ENCODE data around the gene ADAMTS14. TPM values are rescaled to one million over a fixed set of nuclear protein-coding genes. Genes with fewer than 3 reads are reported as not detected.

ADAMTS14 gene
- total RNA-seq, 1 experiment from 2014 or later: not detected

GRCh38 chr10:70756700-70757360 is 84.5 kb downstream of the ADAMTS14 start:
- intact Hi-C loops (cut with micrococcal nuclease; ENCODE audit: unreplicated experiment): loop anchor here (10.0 kb wide), 1 partner anchor 322 kb away; no protein-coding TSS in a partner anchor
- BruUV-seq (replicated peaks): no TSS peak
- Histone ChIP-seq H3K4me3 (ENCODE audit: low read depth, low read length) (no peak overlapping the region), H3K27me3 (replicated peaks; ENCODE audit: control insufficient read depth, insufficient read depth, low read length) (no peaks in the 10 kb centered on the region), H3K4me1 (0 out of 2 replicates have a peak, but pooled peaks cover 5% of the 10 kb centered on the region), H3K9me3 (no peaks in the 10 kb centered on the region), H3K36me3 (ENCODE audit: control insufficient read depth, insufficient read depth, low read length) (no peaks in the 10 kb centered on the region)
- Mint-ChIP-seq H3K36me3 (ENCODE audit: insufficient read depth, unreplicated experiment) (no peaks in the 10 kb centered on the region), H3K4me1 (ENCODE audit: low read depth, unreplicated experiment) (peaks cover 13% of the 10 kb centered on the region), H3K4me3 (ENCODE audit: unreplicated experiment) (no peak overlapping the region), H3K27ac (ENCODE audit: unreplicated experiment) (no peak overlapping the region), H3K9me3 (ENCODE audit: unreplicated experiment) (no peaks in the 10 kb centered on the region), H3K27me3 (ENCODE audit: insufficient read depth, unreplicated experiment) (no peaks in the 10 kb centered on the region)
- TF ChIP-seq CTCF (IDR thresholded peaks at IDR 0.05; ENCODE audit: insufficient read depth in 1 of 2, low read depth in 1 of 2, low read length in 1 of 2, severe bottlenecking in 1 of 2, unreplicated experiment in 1 of 2): no peak
- ChIA-PET POLR2A (no interaction called here), CTCF (no interaction called here)
- DNase-seq: no peak

GRCh38 chr10:70757856-70758255 is 85.5 kb downstream of the ADAMTS14 start:
- 0 out of 2 replicates have a peak, but pooled peaks cover 5% of the 10 kb centered on the region for H3K4me1 ChIP-seq
- no peak for DNase-seq
- no peak overlapping the region for H3K4me3 ChIP-seq (ENCODE audit: low read depth, low read length)
- Mint-ChIP-seq H3K27ac (ENCODE audit: unreplicated experiment) (no peak overlapping the region), H3K9me3 (ENCODE audit: unreplicated experiment) (no peaks in the 10 kb centered on the region), H3K27me3 (ENCODE audit: insufficient read depth, unreplicated experiment) (no peaks in the 10 kb centered on the region), H3K4me3 (ENCODE audit: unreplicated experiment) (no peak overlapping the region), H3K36me3 (ENCODE audit: insufficient read depth, unreplicated experiment) (no peaks in the 10 kb centered on the region), H3K4me1 (ENCODE audit: low read depth, unreplicated experiment) (peaks cover 13% of the 10 kb centered on the region)
- no peaks in the 10 kb centered on the region for H3K9me3 ChIP-seq
- H3K27me3 ChIP-seq (replicated peaks; ENCODE audit: control insufficient read depth, insufficient read depth, low read length): no peaks in the 10 kb centered on the region
- no TSS peak for BruUV-seq (replicated peaks)
- ChIA-PET CTCF (no interaction called here), POLR2A (no interaction called here)
- no peaks in the 10 kb centered on the region for H3K36me3 ChIP-seq (ENCODE audit: control insufficient read depth, insufficient read depth, low read length)
- intact Hi-C loops (cut with micrococcal nuclease; ENCODE audit: unreplicated experiment): loop anchor here (2.0 to 10.0 kb wide), 2 partner anchors 199 to 323 kb away; no protein-coding TSS in a partner anchor
- TF ChIP-seq CTCF (IDR thresholded peaks at IDR 0.05; ENCODE audit: insufficient read depth in 1 of 2, low read depth in 1 of 2, low read length in 1 of 2, severe bottlenecking in 1 of 2, unreplicated experiment in 1 of 2): no peak

DNA sequence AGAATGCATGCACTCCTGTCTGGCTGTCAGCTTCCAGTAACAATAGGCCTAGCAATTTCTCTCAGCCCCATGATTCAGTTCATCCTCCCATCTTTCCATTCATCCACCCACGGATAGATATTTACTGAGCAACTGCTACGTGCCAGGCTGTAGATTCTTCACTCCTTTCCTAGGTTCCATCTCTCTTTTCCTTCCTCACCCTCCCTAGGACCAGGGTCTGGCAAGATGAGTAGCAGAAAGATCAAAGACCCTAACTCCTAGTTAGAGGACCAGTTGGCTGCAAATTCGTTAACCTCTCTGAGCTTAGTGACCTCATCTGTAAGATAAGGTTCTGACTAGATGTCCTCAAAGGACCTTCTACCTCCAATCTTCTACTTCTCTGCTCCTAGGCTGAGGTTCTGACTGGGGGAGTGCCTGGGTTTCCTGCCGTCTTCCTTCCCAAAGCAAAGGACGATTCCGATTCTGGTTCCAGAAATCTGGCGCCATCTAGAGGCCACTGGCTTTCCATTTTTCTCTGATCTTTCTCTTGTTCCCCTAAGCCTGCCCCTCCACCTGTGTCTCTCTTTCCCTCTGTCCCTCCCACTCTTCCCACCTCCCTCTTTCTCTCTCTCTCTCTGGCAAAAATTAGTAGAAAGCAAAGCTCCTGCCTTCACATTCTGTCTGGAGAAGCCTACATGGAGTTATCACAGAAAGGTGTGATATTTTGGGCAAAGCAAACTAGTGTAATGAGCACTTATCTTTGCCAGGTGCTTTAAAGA is 86.6 kb downstream of the ADAMTS14 start:
- TF ChIP-seq CTCF (IDR thresholded peaks at IDR 0.05; ENCODE audit: insufficient read depth in 1 of 2, low read depth in 1 of 2, low read length in 1 of 2, severe bottlenecking in 1 of 2, unreplicated experiment in 1 of 2): peak; percentile 94 to 96
- Mint-ChIP-seq H3K9me3 (ENCODE audit: unreplicated experiment) (no peaks in the 10 kb centered on the region), H3K27me3 (ENCODE audit: insufficient read depth, unreplicated experiment) (no peaks in the 10 kb centered on the region), H3K27ac (ENCODE audit: unreplicated experiment) (no peak overlapping the region), H3K36me3 (ENCODE audit: insufficient read depth, unreplicated experiment) (no peaks in the 10 kb centered on the region), H3K4me1 (ENCODE audit: low read depth, unreplicated experiment) (peaks cover 13% of the 10 kb centered on the region), H3K4me3 (ENCODE audit: unreplicated experiment) (no peak overlapping the region)
- Histone ChIP-seq H3K4me1 (0 out of 2 replicates have a peak, but pooled peaks cover 5% of the 10 kb centered on the region), H3K36me3 (ENCODE audit: control insufficient read depth, insufficient read depth, low read length) (no peaks in the 10 kb centered on the region), H3K4me3 (ENCODE audit: low read depth, low read length) (no peak overlapping the region), H3K27me3 (replicated peaks; ENCODE audit: control insufficient read depth, insufficient read depth, low read length) (no peaks in the 10 kb centered on the region), H3K9me3 (no peaks in the 10 kb centered on the region)
- ChIA-PET CTCF (interaction anchor here (0.6 to 1.3 kb wide), 4 partner anchors 17 to 328 kb away, joined by 3 to 4 read pairs (median 3); no protein-coding TSS in a partner anchor), POLR2A (interaction anchor here (0.6 kb wide), 1 partner anchor 208 kb away, joined by 7 read pairs; no protein-coding TSS in a partner anchor)
- intact Hi-C loops (cut with micrococcal nuclease; ENCODE audit: unreplicated experiment): loop anchor here (1.0 to 10.0 kb wide), 5 partner anchors 140 to 324 kb away; no protein-coding TSS in a partner anchor
- peak; percentile 79 to 85 for DNase-seq
- BruUV-seq (replicated peaks): no TSS peak

All from Caco-2 (cell line).